Suprapubic skin (tissue), 4 donors: ENCODE measurements around the gene FAM174B.

Source experiments
- CTCF ChIP-seq, 2 donors: fragments of 200-600 bp in 1 of 2; fragments of 450-650 bp in 1 of 2; sonication (generic) in 1 of 2; IDR thresholded peaks; one replicate each; pipeline ENCODE4 v1.5.1; 2016 to 2019; ENCODE audit warnings: antibody characterized with exemption in 2 of 2, mild to moderate bottlenecking in 1 of 2, moderate library complexity in 1 of 2
- EP300 ChIP-seq: sonication (generic); formaldehyde crosslinking; IDR thresholded peaks from one replicate; pipeline ENCODE4 v1.6.1; 2017; ENCODE audit warnings: antibody characterized with exemption
- POLR2A ChIP-seq, 2 donors: fragments of 450-650 bp; IDR thresholded peaks; one replicate each; pipeline ENCODE4 v1.6.1; 2017; ENCODE audit warnings: antibody characterized with exemption in 2 of 2, mild to moderate bottlenecking in 2 of 2, moderate library complexity in 2 of 2
- POLR2AphosphoS5 ChIP-seq, 3 donors: sonication (generic); formaldehyde crosslinking; IDR thresholded peaks; one replicate each; pipeline ENCODE4 v1.6.1; 2017; ENCODE audit warnings: antibody characterized with exemption in 3 of 3

DNA sequence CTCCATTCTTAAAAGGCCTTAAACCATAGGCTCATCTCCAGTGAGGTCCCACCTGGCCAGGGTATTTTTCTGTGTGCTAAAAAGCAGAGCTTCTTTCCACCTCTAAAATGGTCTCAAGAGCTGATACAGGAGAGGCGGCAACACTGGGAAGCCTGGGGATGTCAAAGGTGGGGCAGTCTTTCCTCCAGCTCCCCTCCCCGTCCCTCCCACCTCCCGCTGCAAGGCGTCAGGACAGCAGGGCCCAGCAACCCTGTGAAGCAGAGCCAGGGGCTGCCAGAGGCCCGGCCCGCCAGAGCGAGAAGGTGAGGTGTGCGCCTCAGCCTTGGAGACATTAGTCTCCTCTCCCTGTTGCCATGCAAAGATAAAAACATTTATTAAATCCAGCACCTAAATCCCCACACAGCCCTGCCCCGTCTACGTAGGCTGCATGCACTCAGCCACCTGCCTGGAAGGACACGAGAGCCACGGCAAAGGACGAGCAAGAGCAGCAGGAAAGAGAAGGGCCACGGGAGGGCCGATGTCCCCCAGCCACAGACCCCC, 75.6 kb downstream of the FAM174B start:
- TF ChIP-seq CTCF (IDR thresholded peaks at IDR 0.05), result no peak
- TF ChIP-seq EP300, result no peak
- no peak for TF ChIP-seq POLR2AphosphoS5 (IDR thresholded peaks at IDR 0.05)
- TF ChIP-seq POLR2A (IDR thresholded peaks at IDR 0.05), result no peak
